GM12865 (cell line): ENCODE measurements around the gene HSPA1B.
"Not testable (repeated sequence)": the region's sequence is repeated elsewhere in the genome, so short reads cannot be mapped to it uniquely, and the experiment has no call there.

Experiments used
- DNase-seq: peaks from one replicate; pipeline ENCODE4 v3.0.0; 2010; ENCODE audit warnings: low read depth
- H3K4me3 ChIP-seq: 2 replicates; pipeline ENCODE4 v1.5.1; 2011; ENCODE audit warnings: mild to moderate bottlenecking, low read depth, low read length, control low read depth
- TF ChIP-seq, protein P1 (sequence below): IDR thresholded peaks from 2 replicates; pipeline ENCODE4 v1.5.1; 2011; ENCODE audit warnings: low read length, control low read depth, low read depth, inconsistent platforms; ENCODE audit not compliant: insufficient read depth; ENCODE audit errors: missing control alignments

Gene HSPA1B

DNA sequence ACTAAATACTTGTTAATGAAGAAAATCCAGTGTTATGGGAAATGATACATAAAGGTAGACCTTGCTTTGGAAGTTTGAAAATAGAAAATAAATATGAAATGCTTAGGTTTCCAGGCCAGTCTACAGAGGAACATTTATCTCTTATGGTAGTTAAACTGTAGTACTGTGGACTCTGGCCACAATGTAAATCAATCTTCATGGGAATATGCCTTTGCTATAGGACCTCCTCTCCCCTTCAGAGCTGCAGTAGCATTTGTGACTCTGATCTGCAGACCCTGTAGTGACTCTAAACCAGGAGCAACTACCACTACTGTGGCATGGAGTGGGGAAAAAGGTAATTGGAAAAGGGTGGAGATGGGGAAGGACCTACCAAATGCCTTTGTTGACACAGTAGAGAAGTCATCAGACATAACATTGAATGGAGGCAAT is 7.7 kb upstream of the HSPA1B start:
- TF ChIP-seq, protein P1, sequence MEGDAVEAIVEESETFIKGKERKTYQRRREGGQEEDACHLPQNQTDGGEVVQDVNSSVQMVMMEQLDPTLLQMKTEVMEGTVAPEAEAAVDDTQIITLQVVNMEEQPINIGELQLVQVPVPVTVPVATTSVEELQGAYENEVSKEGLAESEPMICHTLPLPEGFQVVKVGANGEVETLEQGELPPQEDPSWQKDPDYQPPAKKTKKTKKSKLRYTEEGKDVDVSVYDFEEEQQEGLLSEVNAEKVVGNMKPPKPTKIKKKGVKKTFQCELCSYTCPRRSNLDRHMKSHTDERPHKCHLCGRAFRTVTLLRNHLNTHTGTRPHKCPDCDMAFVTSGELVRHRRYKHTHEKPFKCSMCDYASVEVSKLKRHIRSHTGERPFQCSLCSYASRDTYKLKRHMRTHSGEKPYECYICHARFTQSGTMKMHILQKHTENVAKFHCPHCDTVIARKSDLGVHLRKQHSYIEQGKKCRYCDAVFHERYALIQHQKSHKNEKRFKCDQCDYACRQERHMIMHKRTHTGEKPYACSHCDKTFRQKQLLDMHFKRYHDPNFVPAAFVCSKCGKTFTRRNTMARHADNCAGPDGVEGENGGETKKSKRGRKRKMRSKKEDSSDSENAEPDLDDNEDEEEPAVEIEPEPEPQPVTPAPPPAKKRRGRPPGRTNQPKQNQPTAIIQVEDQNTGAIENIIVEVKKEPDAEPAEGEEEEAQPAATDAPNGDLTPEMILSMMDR, result no peak
- no peak overlapping the region for H3K4me3 ChIP-seq
- no peak for DNase-seq

DNA sequence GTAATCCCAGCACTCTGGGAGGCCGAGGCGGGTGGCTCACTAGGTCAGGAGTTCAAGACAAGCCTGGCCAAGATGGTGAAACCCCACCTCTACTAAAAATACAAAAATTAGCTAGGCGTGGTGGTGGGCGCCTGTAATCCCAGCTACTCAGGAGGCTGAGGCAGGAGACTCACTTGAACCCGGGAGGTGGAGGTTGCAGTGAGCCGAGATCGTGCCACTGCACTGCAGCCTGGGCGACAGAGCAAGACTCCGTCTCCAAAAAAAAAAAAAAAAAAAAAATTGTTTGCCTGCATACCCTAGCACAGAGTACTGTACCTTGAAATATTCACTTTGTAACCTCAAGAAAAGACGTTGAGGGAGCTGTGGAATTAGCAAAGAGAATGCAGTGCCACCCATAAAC is 7.1 kb upstream of the HSPA1B start:
- H3K4me3 ChIP-seq, DNase-seq: not testable (repeated sequence)

DNA sequence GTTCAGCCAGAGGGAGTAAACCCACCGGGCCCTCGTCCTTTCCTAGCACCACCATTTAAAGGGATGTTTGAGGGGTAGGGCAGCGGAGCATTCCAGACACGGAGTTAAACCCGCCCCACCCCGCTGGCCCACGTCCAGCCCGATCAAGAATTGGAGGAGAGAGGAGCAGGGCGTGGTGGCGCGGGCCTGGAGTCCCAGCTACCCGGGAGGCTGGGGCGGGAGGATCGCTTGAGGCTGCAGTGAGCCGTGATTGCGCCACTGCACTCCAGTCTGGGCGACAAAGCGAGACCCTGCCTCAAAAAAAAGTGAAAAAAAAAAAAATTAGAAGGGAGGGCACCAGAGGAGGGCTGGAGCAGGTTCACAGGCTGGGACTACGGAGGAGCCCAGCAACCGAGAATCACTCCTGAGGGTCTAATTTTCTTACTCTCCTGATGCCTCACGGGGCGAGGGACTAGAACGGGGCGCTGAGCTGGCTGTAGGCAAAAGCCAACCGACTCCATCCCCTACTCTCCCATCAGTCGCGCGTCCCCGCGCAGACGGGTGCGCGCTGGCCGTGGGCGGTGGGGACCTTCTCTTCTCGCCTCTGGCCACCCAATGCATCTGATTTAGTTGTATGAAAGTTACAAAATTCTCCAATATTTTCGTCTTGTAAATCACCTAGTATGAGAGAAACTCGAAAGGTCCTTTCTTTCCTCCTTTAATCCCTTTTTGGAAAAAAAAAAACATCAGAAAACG is 6.1 kb upstream of the HSPA1B start:
- TF ChIP-seq, protein P1, result no peak
- H3K4me3 ChIP-seq, result peak overlapping the region; percentile 91
- DNase-seq, result peak; percentile 69

DNA sequence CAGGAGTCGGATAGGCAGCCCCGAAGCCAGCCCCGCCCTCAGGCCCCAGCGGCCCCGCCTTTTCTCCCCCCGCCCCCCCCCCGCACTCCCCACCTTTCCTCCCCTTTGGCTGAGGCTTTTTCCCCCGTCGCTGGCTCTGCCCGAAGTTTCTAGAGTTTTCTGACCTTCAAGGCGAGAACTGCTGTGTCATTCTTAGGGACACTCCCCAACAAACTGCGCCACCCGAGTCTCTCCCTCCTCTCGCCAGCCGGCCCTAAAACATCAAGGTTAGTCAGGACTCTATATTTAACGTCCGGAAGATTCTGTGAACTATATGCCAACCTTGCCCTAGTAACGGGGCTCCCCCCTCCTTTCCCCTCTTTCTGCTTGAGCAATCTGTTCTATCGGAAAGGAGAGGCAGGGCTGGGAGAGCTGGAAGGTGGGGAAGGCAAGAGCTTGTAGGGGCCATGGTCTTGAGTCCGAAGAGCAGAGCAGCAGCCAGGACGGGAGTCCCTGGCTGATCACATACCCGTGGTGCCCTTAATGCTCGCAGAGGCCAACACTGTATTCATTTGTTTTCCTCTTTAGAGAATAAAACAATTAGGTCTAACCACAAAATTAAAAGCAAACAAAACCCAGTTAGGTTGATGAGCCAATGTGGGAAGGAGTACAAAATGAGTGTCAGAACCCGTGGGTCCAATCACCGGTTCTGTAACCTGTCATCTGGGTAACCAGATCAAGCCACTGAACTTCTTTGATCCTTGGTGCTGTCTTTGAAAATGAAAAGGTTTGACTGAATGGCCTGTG is 5.3 kb upstream of the HSPA1B start:
- peak; percentile 73 for DNase-seq
- H3K4me3 ChIP-seq, result peak overlapping the region; percentile 91
- TF ChIP-seq, protein P1, result no peak

DNA sequence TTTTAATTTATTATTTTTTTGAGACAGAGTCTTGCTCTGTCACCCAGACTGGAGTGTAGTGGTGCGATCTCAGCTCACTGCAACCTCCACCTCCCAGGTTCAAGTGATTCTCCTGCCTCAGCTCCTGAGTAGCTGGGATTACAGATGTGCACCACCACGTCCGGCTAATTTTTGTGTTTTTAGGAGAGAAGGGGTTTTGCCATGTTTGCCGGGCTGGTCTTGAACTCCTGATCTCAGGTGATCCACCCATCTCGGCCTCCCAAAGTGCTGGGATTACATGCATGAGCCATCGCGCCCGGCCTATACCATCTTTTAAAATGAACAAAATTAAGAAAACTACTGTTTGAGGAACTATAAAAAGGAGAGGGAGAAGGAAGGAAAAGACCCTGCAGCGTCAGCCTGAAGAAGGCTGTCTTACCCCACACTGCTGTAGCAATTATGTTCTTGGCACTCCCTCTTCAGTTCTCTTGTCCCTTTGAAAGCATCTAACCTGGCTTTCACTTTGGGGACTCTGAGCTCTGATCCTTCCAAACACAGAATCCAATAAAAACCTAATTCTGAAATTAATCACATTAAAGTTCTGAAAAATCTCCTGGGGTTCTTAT is 3.8 kb upstream of the HSPA1B start:
- not testable (repeated sequence) for H3K4me3 ChIP-seq, DNase-seq

DNA sequence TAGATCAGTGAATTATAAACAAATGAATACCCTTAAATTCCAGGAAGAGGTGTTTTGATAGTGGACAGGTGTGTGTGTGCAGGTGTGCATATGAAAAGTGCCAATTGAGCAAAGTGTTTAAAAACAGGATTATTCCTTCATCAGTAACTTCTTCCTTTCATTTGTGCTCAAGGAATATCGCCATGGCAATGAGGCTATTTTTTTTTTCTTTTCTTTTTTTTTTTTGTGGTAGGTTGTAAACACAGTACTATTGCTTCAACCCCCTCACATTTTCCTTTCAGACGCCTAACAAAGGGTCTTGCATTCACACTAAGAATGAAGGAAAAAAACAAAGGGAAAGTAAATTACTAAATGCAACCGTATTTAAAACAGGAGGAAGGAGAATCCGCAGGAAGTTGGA is 2.0 kb upstream of the HSPA1B start:
- no peak for DNase-seq
- TF ChIP-seq, protein P1, result no peak
- no peak overlapping the region for H3K4me3 ChIP-seq

DNA sequence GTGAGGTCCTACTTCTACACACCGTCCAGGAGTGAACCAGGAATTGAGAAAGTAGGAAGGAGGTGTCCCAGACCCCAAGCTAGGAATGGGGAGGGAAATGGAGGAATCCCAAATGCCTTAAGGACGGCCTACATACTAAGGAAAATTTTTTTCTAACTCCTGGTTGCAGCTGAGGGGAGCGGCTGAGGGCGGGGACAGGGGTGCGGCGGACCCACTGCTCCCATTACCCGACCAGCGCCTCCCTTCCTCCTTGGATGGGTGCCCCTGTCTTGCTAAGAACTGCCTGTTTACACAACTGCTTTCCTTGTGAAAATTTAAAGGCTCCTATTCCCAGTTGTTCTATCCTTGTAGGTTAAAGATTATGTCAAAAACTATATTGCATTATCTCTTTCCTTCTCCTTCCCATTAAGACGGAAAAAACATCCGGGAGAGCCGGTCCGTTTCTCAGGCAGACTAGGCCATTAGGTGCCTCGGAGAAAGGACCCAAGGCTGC is 699 bp upstream of the HSPA1B start:
- peak; percentile 84 for DNase-seq
- TF ChIP-seq, protein P1, result no peak

More for the DNA sequence above, 699 bp upstream of the HSPA1B start:
- peak overlapping the region; percentile 78 for H3K4me3 ChIP-seq
